ENCODE results near the gene SNAP47. TPM values are rescaled to one million over a fixed set of nuclear protein-coding genes. Genes with fewer than 3 reads are reported as not detected.
A peak's percentile ranks its signal among the peaks of the same experiment; 100 is the strongest.

Gene SNAP47
- polyA plus RNA-seq, 1 experiment, result 32.8 TPM

GRCh38 chr1:227760377-227760776 is 25.1 kb downstream of the SNAP47 start:
- TF ChIP-seq, protein P1, sequence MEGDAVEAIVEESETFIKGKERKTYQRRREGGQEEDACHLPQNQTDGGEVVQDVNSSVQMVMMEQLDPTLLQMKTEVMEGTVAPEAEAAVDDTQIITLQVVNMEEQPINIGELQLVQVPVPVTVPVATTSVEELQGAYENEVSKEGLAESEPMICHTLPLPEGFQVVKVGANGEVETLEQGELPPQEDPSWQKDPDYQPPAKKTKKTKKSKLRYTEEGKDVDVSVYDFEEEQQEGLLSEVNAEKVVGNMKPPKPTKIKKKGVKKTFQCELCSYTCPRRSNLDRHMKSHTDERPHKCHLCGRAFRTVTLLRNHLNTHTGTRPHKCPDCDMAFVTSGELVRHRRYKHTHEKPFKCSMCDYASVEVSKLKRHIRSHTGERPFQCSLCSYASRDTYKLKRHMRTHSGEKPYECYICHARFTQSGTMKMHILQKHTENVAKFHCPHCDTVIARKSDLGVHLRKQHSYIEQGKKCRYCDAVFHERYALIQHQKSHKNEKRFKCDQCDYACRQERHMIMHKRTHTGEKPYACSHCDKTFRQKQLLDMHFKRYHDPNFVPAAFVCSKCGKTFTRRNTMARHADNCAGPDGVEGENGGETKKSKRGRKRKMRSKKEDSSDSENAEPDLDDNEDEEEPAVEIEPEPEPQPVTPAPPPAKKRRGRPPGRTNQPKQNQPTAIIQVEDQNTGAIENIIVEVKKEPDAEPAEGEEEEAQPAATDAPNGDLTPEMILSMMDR (IDR thresholded peaks at IDR 0.05; ENCODE audit: insufficient read depth, low read depth, low read length), result no peak
- CTCF ChIA-PET, result interaction anchor here (1.0 to 6.7 kb wide), 5 partner anchors 29 to 193 kb away, joined by 3 to 71 read pairs (median 14); partner anchors contain the start of gene WNT9A
- DNase-seq (ENCODE audit: low read depth), result no peak
- no peaks in the 10 kb centered on the region for H3K27me3 ChIP-seq (ENCODE audit: control insufficient read depth, insufficient read depth, low read length)
- H3K4me3 ChIP-seq (ENCODE audit: low read depth, low read length), result no peak overlapping the region
- H3K36me3 ChIP-seq (ENCODE audit: control insufficient read depth, insufficient read depth, low read length), result no peaks in the 10 kb centered on the region; the same call in 1 of the 2 replicates
- POLR2A ChIA-PET, result no interaction called here

- ChIA-PET POLR2A (no interaction called here), CTCF (interaction anchor here (0.6 to 6.7 kb wide), 17 partner anchors 12 to 336 kb away, joined by 3 to 71 read pairs (median 4); partner anchors contain the start of gene WNT9A)
- Histone ChIP-seq H3K4me3 (ENCODE audit: low read depth, low read length) (no peak overlapping the region), H3K27me3 (ENCODE audit: control insufficient read depth, insufficient read depth, low read length) (no peaks in the 10 kb centered on the region), H3K36me3 (ENCODE audit: control insufficient read depth, insufficient read depth, low read length) (no peaks in the 10 kb centered on the region; the same call in none of the 2 replicates)
- TF ChIP-seq, protein P1 (IDR thresholded peaks at IDR 0.05; ENCODE audit: insufficient read depth, low read depth, low read length), result no peak
- no peak for DNase-seq (ENCODE audit: low read depth)
These were observed 26.5 kb downstream of the SNAP47 start for GRCh38 chr1:227761621-227762230.

- DNase-seq (ENCODE audit: low read depth), result peak; percentile 9
- POLR2A ChIA-PET, result no interaction called here
- no peak overlapping the region for H3K4me3 ChIP-seq (ENCODE audit: low read depth, low read length)
These were observed 27.1 kb downstream of the SNAP47 start for GRCh38 chr1:227762231-227762911.

GRCh38 chr1:227763246-227764018 is 28.2 kb downstream of the SNAP47 start:
- Histone ChIP-seq H3K36me3 (ENCODE audit: control insufficient read depth, insufficient read depth, low read length) (peaks cover 8% of the 10 kb centered on the region), H3K27me3 (ENCODE audit: control insufficient read depth, insufficient read depth, low read length) (no peaks in the 10 kb centered on the region), H3K4me3 (ENCODE audit: low read depth, low read length) (no peak overlapping the region)
- no peak for DNase-seq (ENCODE audit: low read depth)
- ChIA-PET POLR2A (no interaction called here), CTCF (interaction anchor here (0.8 to 6.7 kb wide), 18 partner anchors 10 to 367 kb away, joined by 3 to 71 read pairs (median 4); partner anchors contain the start of genes JMJD4, SNAP47 and WNT9A)
- TF ChIP-seq, protein P1 (IDR thresholded peaks at IDR 0.05; ENCODE audit: insufficient read depth, low read depth, low read length), result no peak

More at GRCh38 chr1:227762231-227762911, 27.1 kb downstream of the SNAP47 start:
- peaks cover 5% of the 10 kb centered on the region for H3K36me3 ChIP-seq (ENCODE audit: control insufficient read depth, insufficient read depth, low read length)
- no peaks in the 10 kb centered on the region for H3K27me3 ChIP-seq (ENCODE audit: control insufficient read depth, insufficient read depth, low read length)
- CTCF ChIA-PET, result interaction anchor here (0.6 to 6.7 kb wide), 23 partner anchors 11 to 368 kb away, joined by 3 to 71 read pairs (median 4); partner anchors contain the start of gene WNT9A
- TF ChIP-seq, protein P1 (IDR thresholded peaks at IDR 0.05; ENCODE audit: insufficient read depth, low read depth, low read length), result peak; percentile 91

All from BJ (cell line).